Measurements from ENCODE around the gene PVALB. TPM values are rescaled to one million over a fixed set of nuclear protein-coding genes. Genes with fewer than 3 reads are reported as not detected.

PVALB gene
- total RNA-seq, 1 donor from 2014 or later: not detected

- ATAC-seq (no peak), DNase-seq (ENCODE audit: missing footprints) (no peak)
- intact Hi-C loops (cut with DNase I): no loop called here
Observed at GRCh38 chr22:36822581-36822980, 5.7 kb upstream of the PVALB start.

GRCh38 chr22:36819112-36819511, 2.3 kb upstream of the PVALB start:
- DNase-seq (ENCODE audit: missing footprints): no peak

GRCh38 chr22:36818010-36818642, 1.3 kb upstream of the PVALB start:
- DNase-seq (ENCODE audit: missing footprints) (no peak), ATAC-seq (no peak)
- intact Hi-C loops (cut with DNase I): no loop called here

More at GRCh38 chr22:36819112-36819511, 2.3 kb upstream of the PVALB start:
- no peak for ATAC-seq
- intact Hi-C loops (cut with DNase I): no loop called here

GRCh38 chr22:36817525-36817848, 652 bp upstream of the PVALB start:
- intact Hi-C loops (cut with DNase I): no loop called here
- ATAC-seq (no peak), DNase-seq (ENCODE audit: missing footprints) (no peak)

- ATAC-seq: no peak
- intact Hi-C loops (cut with DNase I): no loop called here
- no peak for DNase-seq (ENCODE audit: missing footprints)
Observed at GRCh38 chr22:36816339-36816635, 548 bp downstream of the PVALB start.

GRCh38 chr22:36815558-36816338, 1.1 kb downstream of the PVALB start:
- no peak for DNase-seq (ENCODE audit: missing footprints)
- intact Hi-C loops (cut with DNase I): no loop called here
- ATAC-seq: no peak

GRCh38 chr22:36814801-36815200, 2.0 kb downstream of the PVALB start:
- intact Hi-C loops (cut with DNase I): no loop called here
- ATAC-seq: no peak
- DNase-seq (ENCODE audit: missing footprints): no peak

- DNase-seq (ENCODE audit: missing footprints): no peak
- intact Hi-C loops (cut with DNase I): no loop called here
- no peak for ATAC-seq
Observed at GRCh38 chr22:36811094-36811800, 5.6 kb downstream of the PVALB start.

GRCh38 chr22:36809351-36809750, 7.5 kb downstream of the PVALB start:
- ATAC-seq (no peak), DNase-seq (ENCODE audit: missing footprints) (no peak)

GRCh38 chr22:36808721-36809344, 8.0 kb downstream of the PVALB start:
- DNase-seq (ENCODE audit: missing footprints): no peak
- intact Hi-C loops (cut with DNase I): no loop called here
- ATAC-seq: no peak

More at GRCh38 chr22:36809351-36809750, 7.5 kb downstream of the PVALB start:
- intact Hi-C loops (cut with DNase I): no loop called here

GRCh38 chr22:36807627-36808026, 9.2 kb downstream of the PVALB start:
- no peak for DNase-seq (ENCODE audit: missing footprints)
- ATAC-seq: no peak
- intact Hi-C loops (cut with DNase I): no loop called here

GRCh38 chr22:36806835-36807234, 10.0 kb downstream of the PVALB start:
- DNase-seq (ENCODE audit: missing footprints) (no peak), ATAC-seq (no peak)
- intact Hi-C loops (cut with DNase I): no loop called here

GRCh38 chr22:36803358-36803757, 13.5 kb downstream of the PVALB start:
- intact Hi-C loops (cut with DNase I): no loop called here
- DNase-seq (ENCODE audit: missing footprints): no peak
- ATAC-seq: no peak

GRCh38 chr22:36798674-36799066, 18.2 kb downstream of the PVALB start:
- DNase-seq (ENCODE audit: missing footprints) (no peak), ATAC-seq (no peak)
- intact Hi-C loops (cut with DNase I): no loop called here

GRCh38 chr22:36797911-36798673, 18.7 kb downstream of the PVALB start:
- ATAC-seq (no peak), DNase-seq (ENCODE audit: missing footprints) (peak; percentile 76)
- intact Hi-C loops (cut with DNase I): no loop called here

- DNase-seq (ENCODE audit: missing footprints) (no peak), ATAC-seq (no peak)
- intact Hi-C loops (cut with DNase I): no loop called here
Observed at GRCh38 chr22:36797374-36797773, 19.5 kb downstream of the PVALB start.

- no peak for ATAC-seq
- DNase-seq (ENCODE audit: missing footprints): no peak
- intact Hi-C loops (cut with DNase I): no loop called here
Observed at GRCh38 chr22:36796552-36797175, 20.2 kb downstream of the PVALB start.

- intact Hi-C loops (cut with DNase I): no loop called here
- ATAC-seq (no peak), DNase-seq (ENCODE audit: missing footprints) (no peak)
Observed at GRCh38 chr22:36795633-36796032, 21.2 kb downstream of the PVALB start.

- intact Hi-C loops (cut with DNase I): no loop called here
- ATAC-seq: no peak
- no peak for DNase-seq (ENCODE audit: missing footprints)
Observed at GRCh38 chr22:36790648-36791047, 26.2 kb downstream of the PVALB start.

All from Right ventricle myocardium inferior (tissue), 1 donor.